GM12872 (cell line): ENCODE measurements around the gene GRIP1.

Source experiments
- CTCF ChIP-seq: IDR thresholded peaks from 3 replicates; pipeline ENCODE4 v1.5.1; 2011; ENCODE audit warnings: low read depth, mild to moderate bottlenecking, low read length, moderate library complexity; ENCODE audit not compliant: insufficient read depth

The GRIP1 gene

DNA sequence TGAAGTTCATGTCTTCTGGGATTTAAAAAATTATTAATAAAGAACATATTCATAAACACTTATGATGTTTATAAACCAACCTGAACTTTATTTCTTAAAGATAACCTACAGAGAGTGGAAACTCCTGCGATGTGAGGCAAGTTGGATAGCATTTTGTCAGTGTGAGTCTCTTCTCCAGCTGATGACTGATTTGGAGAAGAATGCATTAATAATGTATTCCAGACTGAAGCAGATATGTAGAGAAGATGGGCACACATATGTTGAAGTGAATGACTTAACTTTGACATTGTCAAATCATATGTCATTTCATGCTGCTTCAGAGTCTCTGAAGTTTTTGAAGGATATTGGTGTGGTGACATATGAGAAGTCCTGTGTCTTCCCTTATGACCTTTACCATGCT is 369.3 kb downstream of the GRIP1 start:
- TF ChIP-seq CTCF: no peak

DNA sequence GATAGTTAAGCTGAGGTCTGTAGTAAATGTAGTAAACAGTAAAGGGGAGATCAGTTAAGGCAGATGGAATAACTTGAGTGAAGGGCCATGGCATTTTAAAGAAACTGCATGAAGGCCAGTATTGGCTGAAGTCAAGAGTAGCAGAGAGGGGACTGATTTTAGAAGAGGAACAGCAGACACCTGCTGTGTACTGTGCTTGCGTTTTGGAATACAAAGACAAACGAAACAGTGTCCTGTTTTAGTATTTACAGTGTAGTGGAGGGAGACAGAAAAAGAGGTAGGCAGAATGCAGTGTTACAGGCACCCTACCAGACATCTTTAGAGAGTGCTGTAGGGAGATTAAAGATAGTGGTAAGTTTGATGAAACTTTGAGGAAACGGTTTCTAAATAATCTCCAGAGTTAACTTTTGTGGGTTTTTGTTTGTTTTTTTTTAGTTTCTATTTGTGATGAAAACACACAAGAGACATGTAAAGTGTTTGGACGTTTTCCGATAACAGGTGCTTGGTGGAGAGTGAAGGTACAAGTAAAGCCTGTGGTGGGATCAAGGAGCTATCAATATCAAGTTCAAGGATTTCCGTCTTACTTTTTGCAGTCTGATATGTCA is 374.5 kb downstream of the GRIP1 start:
- TF ChIP-seq CTCF: no peak

GRCh38 chr12:66302827-66303169 is 376.1 kb downstream of the GRIP1 start:
- TF ChIP-seq CTCF: no peak

DNA sequence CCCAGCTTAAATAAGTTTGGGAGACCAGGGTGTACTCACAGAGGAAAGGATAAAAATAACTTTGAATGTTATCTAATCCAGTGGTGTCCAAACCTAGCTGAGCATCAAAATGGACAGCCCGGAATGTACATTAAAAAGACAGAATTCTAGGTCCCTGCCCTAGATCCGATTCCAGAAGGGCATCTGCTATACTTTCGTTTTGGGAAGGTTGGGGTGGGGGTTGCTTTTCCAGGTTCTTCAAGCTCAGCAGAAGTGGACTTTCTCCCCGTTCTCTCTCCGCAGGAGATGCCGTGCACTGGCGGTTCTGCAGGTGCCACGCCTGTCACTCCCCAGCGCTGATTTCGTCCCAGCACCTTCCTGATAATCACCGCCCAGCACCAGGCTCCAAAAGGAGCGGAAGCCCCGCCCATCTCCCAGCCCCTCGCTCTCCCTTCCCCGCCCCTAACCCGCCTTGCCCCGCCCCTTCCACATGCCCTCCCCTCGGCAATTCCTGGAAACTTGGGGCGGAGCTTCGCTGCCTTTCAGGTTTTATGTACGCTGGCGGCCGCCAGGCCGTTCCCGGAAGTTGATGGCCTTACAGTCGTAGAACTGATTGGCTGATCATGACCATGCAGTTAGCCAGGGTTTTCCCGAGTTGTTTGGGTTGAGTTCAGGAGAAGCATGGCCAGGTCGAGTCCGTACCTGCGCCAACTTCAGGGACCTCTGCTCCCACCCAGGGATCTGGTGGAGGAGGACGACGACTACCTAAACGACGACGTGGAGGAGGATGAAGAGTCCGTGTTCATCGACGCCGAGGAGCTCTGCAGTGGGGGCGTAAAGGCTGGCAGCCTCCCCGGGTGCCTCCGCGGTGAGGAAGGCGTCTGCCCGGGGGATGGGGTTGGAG is 376.7 kb downstream of the GRIP1 start, which contains the start of gene HELB:
TSS of gene HELB (plus strand) at position 550 of the 883 bp plus-strand sequence. CDS start at position 661, 111 bp downstream.
- no peak for TF ChIP-seq CTCF

DNA sequence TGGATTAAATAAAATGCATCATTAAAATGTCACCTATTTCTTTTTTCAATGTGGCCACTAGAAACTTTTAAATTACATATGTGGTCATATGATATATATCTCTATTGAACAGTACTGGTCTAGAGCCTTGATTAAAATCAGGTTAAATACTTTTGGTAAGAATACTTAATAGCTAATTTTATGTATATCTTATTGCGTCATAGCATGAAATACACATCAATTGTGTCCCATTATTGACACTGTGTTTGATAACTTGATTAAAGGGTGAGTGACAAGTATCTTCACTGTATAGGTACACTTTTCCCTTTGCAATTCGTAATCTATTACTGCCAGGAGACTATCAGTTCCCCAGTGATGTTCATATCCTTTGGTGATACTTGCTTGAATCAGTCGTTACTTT is 381.0 kb downstream of the GRIP1 start:
- TF ChIP-seq CTCF: no peak
